Panc1 (cell line): Measurements from ENCODE around the gene EPB41L5. TPM values are rescaled to one million over a fixed set of nuclear protein-coding genes. Genes with fewer than 3 reads are reported as not detected.

Experiments used
- ATAC-seq: fragments of 200-7000 bp; cut with Tn5 transposase; 2 replicates; pipeline ENCODE4 v1.9.1; 2020; ENCODE audit warnings: mild to moderate bottlenecking, moderate library complexity
- BruUV-seq: library from RNA; stranded (reverse); fragments of 400-500 nt; replicated peaks from 2 replicates; lab custom pipeline; 2021; lab: Mats Ljungman, UMichigan
- CTCF ChIA-PET: fragments of 300-600 bp; sonication (Branson Sonifier 250); formaldehyde crosslinking; loops from one replicate; lab custom pipeline; 2022; ENCODE audit warnings: antibody characterized with exemption; lab: Charles Lee
- POLR2A ChIA-PET: fragments of 300-600 bp; sonication (Branson Sonifier 250); formaldehyde crosslinking; loops from one replicate; lab custom pipeline; 2022; ENCODE audit warnings: antibody characterized with exemption; lab: Charles Lee
- DNase-seq: peaks from one replicate; pipeline ENCODE4 v3.0.0-alpha.2; 2010; ENCODE audit warnings: low read depth, low spot score
- H3K27ac ChIP-seq: 2 replicates; pipeline ENCODE4 v1.5.1; 2011; ENCODE audit warnings: mild to moderate bottlenecking, low read length, inconsistent platforms
- H3K27me3 ChIP-seq: fragments of 200-500 bp; sonication (Bioruptor generic); 2 replicates; pipeline ENCODE4 v1.6.0; 2014; ENCODE audit warnings: low read length, inconsistent platforms; ENCODE audit not compliant: control insufficient read depth, insufficient read depth
- H3K36me3 ChIP-seq: fragments of 200-500 bp; sonication (Bioruptor generic); 2 replicates; pipeline ENCODE4 v1.5.1; 2014; ENCODE audit warnings: inconsistent platforms, mild to moderate bottlenecking, low read length, moderate library complexity; ENCODE audit not compliant: control insufficient read depth, insufficient read depth
- H3K4me1 ChIP-seq: 2 replicates; pipeline ENCODE4 v1.5.1; 2011; ENCODE audit warnings: inconsistent platforms, mild to moderate bottlenecking, low read length, moderate library complexity; ENCODE audit not compliant: control insufficient read depth, insufficient read depth
- H3K4me3 ChIP-seq, 2 experiments: 2 replicates each; pipeline ENCODE4 v1.5.1; 2011 to 2012; ENCODE audit warnings: low read depth in 2 of 2, low read length in 2 of 2, mild to moderate bottlenecking in 2 of 2, inconsistent platforms in 1 of 2, moderate library complexity in 1 of 2
- H3K9me3 ChIP-seq: fragments of 200-500 bp; sonication (Bioruptor generic); 2 replicates; pipeline ENCODE4 v1.5.1; 2014; ENCODE audit warnings: low read depth, mild to moderate bottlenecking, inconsistent platforms, low read length, moderate library complexity; ENCODE audit not compliant: control insufficient read depth, insufficient read depth
- POLR2AphosphoS5 ChIP-seq: IDR thresholded peaks from 2 replicates; pipeline ENCODE4 v1.6.1; 2012; ENCODE audit warnings: mild to moderate bottlenecking, low read depth, low read length, moderate library complexity
- SIN3A ChIP-seq: IDR thresholded peaks from 2 replicates; pipeline ENCODE4 v1.6.1; 2012; ENCODE audit warnings: low read depth, mild to moderate bottlenecking, low read length, moderate library complexity, borderline replicate concordance; ENCODE audit not compliant: insufficient read depth
- TCF7L2 ChIP-seq: IDR thresholded peaks from 2 replicates; pipeline ENCODE4 v1.6.1; 2011; ENCODE audit warnings: mild to moderate bottlenecking, low read depth, low read length, inconsistent platforms
- in situ Hi-C: cut with HindIII; loops from 2 replicates; pipeline ENCODE4 v1.10.0; 2016; ENCODE audit warnings: low sequenced_read_pairs, low pct_unique_long_range_greater_than_20kb
- intact Hi-C: fragments of 100-400 bp; cut with micrococcal nuclease; formaldehyde crosslinking; loops from one replicate; pipeline ENCODE4 v1.10.0; 2022; ENCODE audit not compliant: unreplicated experiment
- total RNA-seq: library from RNA; stranded (reverse); gene quantifications from one replicate; pipeline ENCODE4 v1.2.1, GENCODE V29; 2021; ENCODE audit not compliant: unreplicated experiment
- TF ChIP-seq, protein P1 (sequence below), 2 experiments: IDR thresholded peaks; 2 replicates each; pipeline ENCODE4 v1.6.1; 2011 to 2012; ENCODE audit warnings: low read depth in 2 of 2, control low read depth in 1 of 2, low read length in 1 of 2, mild to moderate bottlenecking in 1 of 2, moderate library complexity in 1 of 2; ENCODE audit not compliant: insufficient read depth in 1 of 2
- TF ChIP-seq, protein P2 (sequence below): fragments of 450-650 bp; IDR thresholded peaks from 2 replicates; pipeline ENCODE4 v1.5.1; 2017; ENCODE audit warnings: mild to moderate bottlenecking

Gene EPB41L5
- total RNA-seq, 1 experiment from 2014 or later = 42.2 TPM

DNA sequence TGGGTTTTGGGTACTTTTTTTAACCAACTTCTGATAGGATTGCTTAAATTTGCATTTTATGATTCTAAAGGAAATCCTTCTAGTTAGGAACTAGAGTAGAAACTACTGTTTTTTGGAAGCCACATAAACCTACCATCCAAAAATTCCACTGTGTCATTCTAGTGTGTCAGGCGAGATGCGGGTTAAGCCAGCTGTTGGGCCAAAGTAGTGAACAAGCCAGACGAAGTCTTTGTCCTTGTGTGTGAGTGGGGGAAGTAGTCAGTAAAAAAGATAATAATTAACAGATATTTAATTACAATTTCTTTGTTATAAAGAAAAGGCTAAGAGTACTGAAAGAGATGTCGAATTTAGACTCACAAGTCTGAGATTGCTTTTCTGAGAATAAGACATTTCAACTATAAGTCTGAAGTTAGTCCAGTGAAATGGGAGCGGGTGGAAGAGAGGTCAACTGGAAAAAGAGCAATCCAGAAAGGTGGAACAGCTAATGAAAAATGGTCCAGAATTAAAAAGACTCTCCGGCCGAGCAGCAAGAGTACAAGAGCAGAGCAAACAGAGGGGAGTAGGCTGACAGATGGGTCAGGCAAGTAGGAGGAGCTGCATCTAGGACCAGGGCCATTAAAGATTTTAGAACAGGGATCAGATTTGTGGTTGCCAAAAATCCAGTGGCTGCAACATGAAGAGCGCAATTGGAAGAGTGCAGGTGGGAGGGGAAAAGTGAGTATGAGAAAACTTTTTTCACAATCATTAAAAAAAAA lies 1.5 kb downstream of the EPB41L5 start:
- no peaks in the 10 kb centered on the region for H3K36me3 ChIP-seq
- BruUV-seq = no TSS peak
- intact Hi-C loops = no loop called here
- in situ Hi-C loops = no loop called here
- no peak for ATAC-seq
- CTCF ChIA-PET = interaction anchor here (0.7 kb wide), 1 partner anchor 251 kb away, joined by 6 read pairs; no protein-coding TSS in a partner anchor
- H3K27me3 ChIP-seq = no peaks in the 10 kb centered on the region
- TF ChIP-seq SIN3A = no peak
- no peak for TF ChIP-seq TCF7L2
- TF ChIP-seq, protein P1, sequence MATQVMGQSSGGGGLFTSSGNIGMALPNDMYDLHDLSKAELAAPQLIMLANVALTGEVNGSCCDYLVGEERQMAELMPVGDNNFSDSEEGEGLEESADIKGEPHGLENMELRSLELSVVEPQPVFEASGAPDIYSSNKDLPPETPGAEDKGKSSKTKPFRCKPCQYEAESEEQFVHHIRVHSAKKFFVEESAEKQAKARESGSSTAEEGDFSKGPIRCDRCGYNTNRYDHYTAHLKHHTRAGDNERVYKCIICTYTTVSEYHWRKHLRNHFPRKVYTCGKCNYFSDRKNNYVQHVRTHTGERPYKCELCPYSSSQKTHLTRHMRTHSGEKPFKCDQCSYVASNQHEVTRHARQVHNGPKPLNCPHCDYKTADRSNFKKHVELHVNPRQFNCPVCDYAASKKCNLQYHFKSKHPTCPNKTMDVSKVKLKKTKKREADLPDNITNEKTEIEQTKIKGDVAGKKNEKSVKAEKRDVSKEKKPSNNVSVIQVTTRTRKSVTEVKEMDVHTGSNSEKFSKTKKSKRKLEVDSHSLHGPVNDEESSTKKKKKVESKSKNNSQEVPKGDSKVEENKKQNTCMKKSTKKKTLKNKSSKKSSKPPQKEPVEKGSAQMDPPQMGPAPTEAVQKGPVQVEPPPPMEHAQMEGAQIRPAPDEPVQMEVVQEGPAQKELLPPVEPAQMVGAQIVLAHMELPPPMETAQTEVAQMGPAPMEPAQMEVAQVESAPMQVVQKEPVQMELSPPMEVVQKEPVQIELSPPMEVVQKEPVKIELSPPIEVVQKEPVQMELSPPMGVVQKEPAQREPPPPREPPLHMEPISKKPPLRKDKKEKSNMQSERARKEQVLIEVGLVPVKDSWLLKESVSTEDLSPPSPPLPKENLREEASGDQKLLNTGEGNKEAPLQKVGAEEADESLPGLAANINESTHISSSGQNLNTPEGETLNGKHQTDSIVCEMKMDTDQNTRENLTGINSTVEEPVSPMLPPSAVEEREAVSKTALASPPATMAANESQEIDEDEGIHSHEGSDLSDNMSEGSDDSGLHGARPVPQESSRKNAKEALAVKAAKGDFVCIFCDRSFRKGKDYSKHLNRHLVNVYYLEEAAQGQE (IDR thresholded peaks at IDR 0.05; ENCODE audit: insufficient read depth in 1 of 2, low read depth in 2 of 2, low read length in 1 of 2) = no peak
- no peak for TF ChIP-seq POLR2AphosphoS5
- TF ChIP-seq, protein P2, sequence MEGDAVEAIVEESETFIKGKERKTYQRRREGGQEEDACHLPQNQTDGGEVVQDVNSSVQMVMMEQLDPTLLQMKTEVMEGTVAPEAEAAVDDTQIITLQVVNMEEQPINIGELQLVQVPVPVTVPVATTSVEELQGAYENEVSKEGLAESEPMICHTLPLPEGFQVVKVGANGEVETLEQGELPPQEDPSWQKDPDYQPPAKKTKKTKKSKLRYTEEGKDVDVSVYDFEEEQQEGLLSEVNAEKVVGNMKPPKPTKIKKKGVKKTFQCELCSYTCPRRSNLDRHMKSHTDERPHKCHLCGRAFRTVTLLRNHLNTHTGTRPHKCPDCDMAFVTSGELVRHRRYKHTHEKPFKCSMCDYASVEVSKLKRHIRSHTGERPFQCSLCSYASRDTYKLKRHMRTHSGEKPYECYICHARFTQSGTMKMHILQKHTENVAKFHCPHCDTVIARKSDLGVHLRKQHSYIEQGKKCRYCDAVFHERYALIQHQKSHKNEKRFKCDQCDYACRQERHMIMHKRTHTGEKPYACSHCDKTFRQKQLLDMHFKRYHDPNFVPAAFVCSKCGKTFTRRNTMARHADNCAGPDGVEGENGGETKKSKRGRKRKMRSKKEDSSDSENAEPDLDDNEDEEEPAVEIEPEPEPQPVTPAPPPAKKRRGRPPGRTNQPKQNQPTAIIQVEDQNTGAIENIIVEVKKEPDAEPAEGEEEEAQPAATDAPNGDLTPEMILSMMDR = no peak
- H3K4me3 ChIP-seq = peak overlapping the region; percentile 82 to 87
- POLR2A ChIA-PET = no interaction called here
- H3K4me1 ChIP-seq = peaks cover 19% of the 10 kb centered on the region
- no peaks in the 10 kb centered on the region for H3K9me3 ChIP-seq
- peak overlapping the region; percentile 80 for H3K27ac ChIP-seq
- no peak for DNase-seq

DNA sequence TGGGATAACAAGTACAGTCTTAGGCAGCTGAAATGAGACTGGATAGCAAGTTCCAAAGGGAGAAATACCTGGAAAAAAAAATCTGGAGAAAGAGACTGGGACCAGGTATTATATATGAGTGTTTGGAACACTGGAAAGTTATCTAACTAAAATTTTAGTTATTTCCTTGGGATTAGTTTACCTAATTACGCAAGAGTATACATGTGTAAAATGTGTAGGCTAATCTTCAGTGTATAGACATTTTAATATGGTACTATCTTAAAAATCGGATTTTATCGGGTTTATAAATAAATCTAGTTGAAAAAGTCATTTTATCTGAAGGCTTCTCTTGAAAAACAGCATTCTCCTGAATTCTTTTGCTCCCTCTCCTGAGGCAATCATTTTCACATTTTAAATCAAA lies 3.9 kb downstream of the EPB41L5 start:
- POLR2A ChIA-PET = no interaction called here
- DNase-seq = no peak
- no peak for ATAC-seq
- in situ Hi-C loops = no loop called here
- Histone ChIP-seq H3K36me3 (no peaks in the 10 kb centered on the region), H3K4me1 (peaks cover 19% of the 10 kb centered on the region), H3K27ac (peak overlapping the region; percentile 63), H3K27me3 (no peaks in the 10 kb centered on the region), H3K4me3 (no peak overlapping the region), H3K9me3 (no peaks in the 10 kb centered on the region)
- no TSS peak for BruUV-seq
- intact Hi-C loops = no loop called here
- no peak for TF ChIP-seq POLR2AphosphoS5
- TF ChIP-seq, protein P1 (IDR thresholded peaks at IDR 0.05; ENCODE audit: insufficient read depth in 1 of 2, low read depth in 2 of 2, low read length in 1 of 2) = no peak
- no peak for TF ChIP-seq TCF7L2
- TF ChIP-seq, protein P2 = no peak
- no peak for TF ChIP-seq SIN3A
- CTCF ChIA-PET = no interaction called here
